Type B pancreatic cell (in vitro differentiated cells): ENCODE data around the gene LARP1. TPM values are rescaled to one million over a fixed set of nuclear protein-coding genes. Genes with fewer than 3 reads are reported as not detected.
A peak's percentile ranks its signal among the peaks of the same experiment; 100 is the strongest.

Experiments used
- DNase-seq: peaks from one replicate; pipeline ENCODE4 v3.0.0; 2021; ENCODE audit warnings: mixed read lengths; ENCODE audit not compliant: unreplicated experiment; ENCODE audit errors: extremely low spot score
- H3K27ac Mint-ChIP-seq: 2 replicates; pipeline ENCODE4 v1.8.0; 2021; ENCODE audit warnings: mild to moderate bottlenecking, mixed read lengths
- H3K27me3 Mint-ChIP-seq: 2 replicates; pipeline ENCODE4 v1.8.0; 2021; ENCODE audit warnings: mixed read lengths
- H3K36me3 Mint-ChIP-seq: 2 replicates; pipeline ENCODE4 v1.8.0; 2021; ENCODE audit warnings: mixed read lengths
- H3K4me1 Mint-ChIP-seq: one replicate; pipeline ENCODE4 v1.8.0; 2021; ENCODE audit warnings: mixed read lengths; ENCODE audit not compliant: unreplicated experiment
- H3K4me3 Mint-ChIP-seq: 2 replicates; pipeline ENCODE4 v1.8.0; 2021; ENCODE audit warnings: mild to moderate bottlenecking, mixed read lengths
- H3K9me3 Mint-ChIP-seq: 2 replicates; pipeline ENCODE4 v1.8.0; 2021; ENCODE audit warnings: mixed read lengths
- total RNA-seq: library from RNA; stranded (reverse); gene quantifications from 2 replicates; pipeline ENCODE4 v1.2.1, GENCODE V29; 2021; ENCODE audit warnings: low replicate concordance
- TF ChIP-seq, protein P1 (sequence below): fragments of 200-600 bp; sonication (generic); conservative IDR thresholded peaks from 2 replicates; pipeline ENCODE4 v1.5.0; 2021; ENCODE audit warnings: antibody characterized with exemption, mild to moderate bottlenecking

The LARP1 gene
- total RNA-seq, 1 donor from 2014 or later = 220 TPM

DNA sequence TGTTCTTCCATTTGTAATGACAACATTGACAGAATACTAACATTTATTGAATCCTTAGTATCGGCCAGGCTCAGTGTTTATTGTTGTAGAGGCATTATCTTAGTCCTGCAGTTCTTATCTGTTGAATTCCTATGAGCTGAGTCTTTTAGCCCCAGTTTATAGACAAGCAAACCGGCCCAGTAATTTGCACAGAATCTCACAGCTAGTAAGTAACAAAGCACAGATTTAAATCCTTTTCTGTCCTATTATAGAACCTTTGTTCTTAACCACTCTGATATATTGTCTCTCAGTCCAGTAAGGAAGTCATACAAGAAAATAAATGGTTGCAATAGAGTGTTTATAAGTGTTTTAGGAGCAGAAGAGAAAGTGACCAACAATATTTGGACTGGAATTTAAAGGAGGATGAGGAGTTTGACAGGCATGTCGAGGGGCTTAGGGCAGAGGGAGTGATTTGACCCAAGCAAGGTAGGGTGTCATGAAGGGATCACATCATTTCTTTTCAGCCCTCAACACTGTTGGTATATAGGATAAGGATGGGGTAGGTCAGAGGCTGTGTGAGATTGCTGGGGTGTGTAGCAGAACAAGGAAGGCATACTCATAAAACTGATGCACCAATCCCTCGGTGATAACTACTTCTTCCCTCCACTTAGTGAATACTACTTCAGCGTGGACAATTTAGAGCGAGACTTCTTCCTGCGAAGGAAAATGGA is 39.5 kb downstream of the LARP1 start:
- no peak for DNase-seq
- TF ChIP-seq, protein P1, sequence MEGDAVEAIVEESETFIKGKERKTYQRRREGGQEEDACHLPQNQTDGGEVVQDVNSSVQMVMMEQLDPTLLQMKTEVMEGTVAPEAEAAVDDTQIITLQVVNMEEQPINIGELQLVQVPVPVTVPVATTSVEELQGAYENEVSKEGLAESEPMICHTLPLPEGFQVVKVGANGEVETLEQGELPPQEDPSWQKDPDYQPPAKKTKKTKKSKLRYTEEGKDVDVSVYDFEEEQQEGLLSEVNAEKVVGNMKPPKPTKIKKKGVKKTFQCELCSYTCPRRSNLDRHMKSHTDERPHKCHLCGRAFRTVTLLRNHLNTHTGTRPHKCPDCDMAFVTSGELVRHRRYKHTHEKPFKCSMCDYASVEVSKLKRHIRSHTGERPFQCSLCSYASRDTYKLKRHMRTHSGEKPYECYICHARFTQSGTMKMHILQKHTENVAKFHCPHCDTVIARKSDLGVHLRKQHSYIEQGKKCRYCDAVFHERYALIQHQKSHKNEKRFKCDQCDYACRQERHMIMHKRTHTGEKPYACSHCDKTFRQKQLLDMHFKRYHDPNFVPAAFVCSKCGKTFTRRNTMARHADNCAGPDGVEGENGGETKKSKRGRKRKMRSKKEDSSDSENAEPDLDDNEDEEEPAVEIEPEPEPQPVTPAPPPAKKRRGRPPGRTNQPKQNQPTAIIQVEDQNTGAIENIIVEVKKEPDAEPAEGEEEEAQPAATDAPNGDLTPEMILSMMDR = no peak

DNA sequence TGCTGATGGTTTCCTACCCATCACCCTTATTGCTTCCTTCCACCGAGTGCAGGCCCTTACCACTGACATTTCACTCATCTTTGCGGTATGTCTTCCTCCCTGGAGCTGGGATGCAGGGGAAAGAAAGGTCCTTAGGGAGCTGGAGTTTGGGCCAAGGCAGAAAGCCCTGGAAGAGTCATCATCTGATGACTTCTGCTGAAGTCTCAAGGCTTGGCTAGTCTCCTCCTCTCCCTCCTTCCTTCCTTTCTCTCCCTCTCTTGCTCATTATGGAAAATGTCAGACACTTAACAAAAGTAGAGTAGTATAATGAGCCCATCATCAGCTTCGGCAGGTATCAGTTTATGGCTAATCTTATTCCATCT is 40.0 kb downstream of the LARP1 start:
- DNase-seq = no peak
- Mint-ChIP-seq H3K27me3 (no peaks in the 10 kb centered on the region), H3K27ac (no peak overlapping the region), H3K9me3 (no peaks in the 10 kb centered on the region), H3K4me1 (no peaks in the 10 kb centered on the region), H3K36me3 (peaks cover 34% of the 10 kb centered on the region), H3K4me3 (no peak overlapping the region)
- TF ChIP-seq, protein P1 = no peak

More for the DNA sequence above, 39.5 kb downstream of the LARP1 start:
- no peaks in the 10 kb centered on the region for H3K9me3 Mint-ChIP-seq
- H3K27me3 Mint-ChIP-seq = no peaks in the 10 kb centered on the region
- no peak overlapping the region for H3K4me3 Mint-ChIP-seq
- H3K27ac Mint-ChIP-seq = peak overlapping the region; percentile 6
- H3K36me3 Mint-ChIP-seq = peaks cover 34% of the 10 kb centered on the region
- H3K4me1 Mint-ChIP-seq = no peaks in the 10 kb centered on the region

- no peaks in the 10 kb centered on the region for H3K4me1 Mint-ChIP-seq
- H3K36me3 Mint-ChIP-seq = peaks cover 49% of the 10 kb centered on the region
- no peak overlapping the region for H3K4me3 Mint-ChIP-seq
- no peaks in the 10 kb centered on the region for H3K27me3 Mint-ChIP-seq
- no peak overlapping the region for H3K27ac Mint-ChIP-seq
- H3K9me3 Mint-ChIP-seq = no peaks in the 10 kb centered on the region
- TF ChIP-seq, protein P1 = no peak
- no peak for DNase-seq
Measured at GRCh38 chr5:154797762-154798161, 42.6 kb downstream of the LARP1 start.

- H3K9me3 Mint-ChIP-seq = no peaks in the 10 kb centered on the region
- no peak for DNase-seq
- no peaks in the 10 kb centered on the region for H3K4me1 Mint-ChIP-seq
- TF ChIP-seq, protein P1 = no peak
- no peaks in the 10 kb centered on the region for H3K27me3 Mint-ChIP-seq
- no peak overlapping the region for H3K4me3 Mint-ChIP-seq
- peaks cover 56% of the 10 kb centered on the region for H3K36me3 Mint-ChIP-seq
- no peak overlapping the region for H3K27ac Mint-ChIP-seq
Measured at GRCh38 chr5:154800582-154800981, 45.4 kb downstream of the LARP1 start.

DNA sequence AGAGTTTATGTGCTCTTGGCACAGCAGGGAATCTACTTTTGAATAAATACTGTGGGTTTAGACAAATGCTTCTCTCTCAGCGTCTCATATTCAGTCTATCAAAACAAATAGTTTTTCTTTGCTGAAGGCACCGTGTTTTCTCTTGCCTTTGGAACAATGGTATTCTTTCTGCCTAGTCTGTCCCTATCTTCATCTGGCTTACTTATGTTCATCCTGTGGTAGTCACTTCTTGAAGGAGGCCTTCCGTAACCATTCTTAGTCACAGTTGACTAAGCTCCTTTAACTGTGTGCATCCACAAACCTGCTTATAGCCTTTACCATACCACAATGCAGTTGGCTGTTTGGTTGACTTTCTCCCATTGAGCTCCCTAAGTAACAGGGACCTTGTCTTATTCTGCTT is 45.9 kb downstream of the LARP1 start:
- H3K9me3 Mint-ChIP-seq = no peaks in the 10 kb centered on the region
- H3K36me3 Mint-ChIP-seq = peaks cover 58% of the 10 kb centered on the region
- H3K27ac Mint-ChIP-seq = no peak overlapping the region
- H3K4me3 Mint-ChIP-seq = no peak overlapping the region
- H3K4me1 Mint-ChIP-seq = no peaks in the 10 kb centered on the region
- DNase-seq = no peak
- TF ChIP-seq, protein P1 = no peak
- H3K27me3 Mint-ChIP-seq = no peaks in the 10 kb centered on the region

GRCh38 chr5:154802050-154802449 is 46.9 kb downstream of the LARP1 start:
- no peaks in the 10 kb centered on the region for H3K9me3 Mint-ChIP-seq
- no peak overlapping the region for H3K27ac Mint-ChIP-seq
- TF ChIP-seq, protein P1 = no peak
- H3K4me3 Mint-ChIP-seq = no peak overlapping the region
- no peak for DNase-seq
- H3K27me3 Mint-ChIP-seq = no peaks in the 10 kb centered on the region
- H3K4me1 Mint-ChIP-seq = no peaks in the 10 kb centered on the region
- H3K36me3 Mint-ChIP-seq = peaks cover 57% of the 10 kb centered on the region
